GM12801 (cell line): ENCODE measurements around the gene SLC27A1.

Experiments used
- CTCF ChIP-seq: IDR thresholded peaks from one replicate; pipeline ENCODE4 v1.5.1; 2011; ENCODE audit warnings: control low read depth; ENCODE audit not compliant: insufficient read length; ENCODE audit errors: extremely low read depth

Gene SLC27A1

GRCh38 chr19:17526922-17527321, 56.6 kb downstream of the SLC27A1 start:
- no peak for TF ChIP-seq CTCF

DNA sequence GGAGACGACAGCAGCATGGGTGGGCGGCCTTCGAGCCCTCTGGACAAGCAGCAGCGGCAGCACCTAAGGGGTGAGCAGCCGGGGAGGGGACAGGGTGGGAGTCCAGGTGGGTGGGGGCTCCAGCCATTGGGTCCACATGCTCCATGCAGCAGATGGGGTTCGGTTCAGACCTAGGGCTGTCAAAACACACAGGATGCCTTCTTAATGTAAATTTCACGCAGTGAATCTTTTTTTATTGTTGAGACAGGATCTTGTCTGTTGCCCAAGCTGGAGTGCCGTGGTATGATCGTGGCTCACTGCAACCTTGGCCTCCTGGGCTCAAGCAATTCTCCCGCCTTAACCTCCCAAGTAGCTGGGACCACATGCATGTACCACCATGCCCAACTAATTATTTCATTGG, 57.0 kb downstream of the SLC27A1 start:
- no peak for TF ChIP-seq CTCF

DNA sequence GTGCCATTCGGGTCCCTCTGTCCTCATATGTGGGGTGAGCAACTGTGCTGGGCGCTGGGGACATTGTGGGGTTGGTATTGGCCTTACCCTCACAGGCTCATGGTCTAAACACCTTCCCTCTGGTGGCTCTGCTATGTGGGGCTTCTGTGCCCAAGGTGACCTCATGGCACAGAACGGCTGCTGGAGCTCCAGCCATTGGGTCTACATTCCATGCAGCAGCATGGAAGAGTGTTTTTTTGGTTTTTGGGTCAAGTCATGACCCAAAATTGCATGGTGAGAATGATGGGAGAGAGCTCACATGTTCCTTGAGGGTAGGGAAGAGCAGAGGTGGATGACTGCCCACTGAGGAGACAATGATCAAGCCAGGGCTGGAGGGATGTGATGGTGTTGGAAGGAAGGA, 58.3 kb downstream of the SLC27A1 start:
- TF ChIP-seq CTCF = no peak

DNA sequence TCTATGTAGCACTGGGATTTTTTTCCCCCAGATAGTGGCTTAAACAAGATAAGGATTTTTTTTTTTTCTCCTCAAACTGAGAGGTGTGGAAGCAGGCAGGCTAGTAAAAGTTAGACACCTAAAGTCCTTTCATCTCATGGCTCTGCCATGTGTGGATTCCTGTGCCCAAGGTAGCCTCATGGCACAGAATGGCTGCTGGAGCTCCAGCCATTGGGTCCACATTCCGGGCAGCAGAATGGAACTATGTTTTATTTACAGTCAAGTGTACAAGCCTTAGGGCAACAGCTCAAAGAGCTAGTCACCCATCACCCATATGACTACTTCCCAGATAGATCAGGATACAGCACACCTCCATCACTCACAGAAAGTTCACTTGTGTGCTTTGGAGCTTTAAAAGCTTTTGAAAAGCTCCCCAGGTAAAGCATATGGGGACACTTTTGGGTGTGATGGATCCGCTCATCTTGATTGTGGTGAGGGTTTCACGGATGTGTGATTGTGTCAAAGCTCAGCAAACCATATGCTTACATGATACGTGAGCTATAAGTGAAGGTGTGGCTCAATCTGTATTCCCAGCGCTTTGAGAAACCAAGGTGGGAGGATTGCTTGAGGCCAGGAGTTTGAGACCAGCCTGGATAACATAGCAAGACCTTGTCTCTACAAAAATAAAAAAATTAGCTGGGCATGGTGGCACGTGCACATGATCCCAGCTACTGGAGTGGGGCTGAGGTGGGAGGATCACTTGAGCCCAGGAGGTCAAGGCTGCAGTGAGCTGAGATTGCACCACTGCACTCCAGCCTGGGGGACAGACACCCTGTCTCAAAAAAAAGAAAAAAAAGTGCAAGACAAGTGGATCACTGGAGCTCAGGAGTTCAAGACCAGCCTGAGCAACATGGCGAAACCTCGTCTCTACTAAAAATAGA, 59.2 kb downstream of the SLC27A1 start:
- no peak for TF ChIP-seq CTCF

GRCh38 chr19:17530586-17530985, 60.3 kb downstream of the SLC27A1 start:
- TF ChIP-seq CTCF = no peak

DNA sequence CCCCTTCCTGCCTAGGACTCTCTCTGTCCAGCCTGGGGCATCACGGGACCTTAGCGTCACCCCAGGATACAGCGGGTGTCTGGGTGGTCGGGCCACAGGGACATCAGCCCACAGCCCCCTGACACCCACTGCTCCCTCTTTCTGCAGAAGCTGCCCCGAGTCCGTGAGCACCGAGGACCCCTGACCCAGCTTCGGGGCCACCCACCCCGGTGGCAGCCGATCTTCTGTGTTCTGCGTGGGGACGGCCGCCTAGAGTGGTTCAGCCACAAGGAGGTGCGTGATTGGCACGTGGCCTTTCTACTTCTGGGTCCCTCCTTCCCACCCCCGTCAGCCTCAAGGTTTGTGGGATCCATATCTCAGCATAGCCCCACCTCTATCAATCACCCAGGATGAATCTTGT, 61.8 kb downstream of the SLC27A1 start:
- TF ChIP-seq CTCF = no peak

DNA sequence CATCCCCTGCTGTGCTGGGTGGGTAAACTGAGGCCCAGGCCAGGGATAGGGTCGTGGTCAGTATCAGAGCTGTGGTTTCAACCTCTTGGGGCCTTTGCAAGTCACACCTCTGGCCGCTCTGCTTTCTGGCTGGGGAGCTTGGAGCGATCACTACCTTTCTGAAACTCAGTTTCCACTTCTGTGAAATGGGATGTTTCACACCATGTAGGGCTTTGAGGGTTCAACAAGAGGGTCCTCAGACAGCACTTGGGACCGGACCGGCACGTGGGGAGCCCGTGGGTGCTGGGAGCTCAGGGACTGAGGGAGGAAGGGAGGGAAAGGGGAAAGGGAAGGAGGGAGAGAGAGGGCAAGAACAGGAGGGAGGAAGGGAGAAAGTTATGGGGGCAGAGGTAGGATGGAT, 62.2 kb downstream of the SLC27A1 start:
- TF ChIP-seq CTCF = no peak
